H1 (cell line): Measurements from ENCODE around the gene UCP2. TPM values are rescaled to one million over a fixed set of nuclear protein-coding genes. Genes with fewer than 3 reads are reported as not detected.

Source experiments
- EGR1 ChIP-seq: IDR thresholded peaks from 2 replicates; pipeline ENCODE4 v1.6.1; 2011; ENCODE audit warnings: low read depth, low read length, borderline replicate concordance
- polyA plus RNA-seq, 7 experiments: library from polyadenylated mRNA; depleted of rRNA in 3 of 7; stranded (reverse) in 5 of 7; unstranded in 2 of 7; fragments of >200 nt in 5 of 7; fragments of 200-250 nt in 2 of 7; gene quantifications; 1 replicate in 5 of 7; 2 replicates in 1 of 7; 4 replicates in 1 of 7; pipeline versions ENCODE4 v1.2.1 to v1.2.3, GENCODE V29; 2011 to 2013; ENCODE audit warnings: missing spikeins in 2 of 7, mixed read lengths in 2 of 7
- total RNA-seq: library from RNA; stranded (reverse); fragmentation: NEBNext Ultra II Directional; extraction: Animal tissue kit (Norgen Biotek cat#: 25700); gene quantifications from 2 replicates; pipeline ENCODE4 v1.2.1, GENCODE V29; 2021

Gene UCP2
- total and polyA plus RNA-seq, 2 of the 8 experiments (the other 6 are each of a cell fraction or from before 2014, with no cell fraction given): 46.2 to 55.2 TPM

DNA sequence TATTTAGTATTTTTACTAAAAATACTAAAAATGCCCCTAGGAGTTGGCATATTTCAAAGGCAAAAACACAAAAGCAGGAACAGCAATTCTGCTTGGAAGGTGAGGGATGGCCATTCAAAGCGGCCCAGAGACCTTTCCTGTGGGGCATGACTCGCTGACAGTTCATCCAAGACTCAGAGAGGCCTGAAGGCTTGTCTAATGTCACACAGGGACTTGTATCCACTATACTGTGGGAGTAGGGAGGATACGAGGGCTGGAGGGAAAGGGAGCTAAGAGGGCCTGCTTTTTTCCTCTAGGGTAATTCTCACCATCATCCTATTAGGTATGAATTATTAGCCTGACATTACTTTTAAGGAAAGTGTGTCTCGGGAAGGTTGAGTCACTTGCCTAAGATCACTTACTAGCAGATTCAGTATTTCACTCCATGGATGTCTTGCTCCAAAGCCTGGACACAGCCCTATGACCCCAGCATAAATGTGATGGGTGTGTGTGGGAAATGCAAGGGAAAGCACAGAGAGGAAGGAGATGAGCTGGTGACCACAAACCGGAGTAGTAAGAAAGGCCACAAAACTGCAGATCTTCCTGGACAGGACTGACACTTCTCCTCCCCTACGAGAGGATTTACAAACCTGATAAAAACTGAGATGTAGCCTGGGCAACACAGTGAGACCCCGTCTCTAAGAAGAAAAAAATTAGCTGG is 43.0 kb upstream of the UCP2 start (continued):
- no peak for TF ChIP-seq EGR1
